Neural progenitor cell (in vitro differentiated cells): Measurements from ENCODE around the gene KLHL3. TPM values are rescaled to one million over a fixed set of nuclear protein-coding genes. Genes with fewer than 3 reads are reported as not detected.

Source experiments
- DNase-seq: peaks from one replicate; pipeline ENCODE4 v3.0.0-alpha.2; 2016; ENCODE audit warnings: low spot score
- H2AFZ ChIP-seq: fragments of 200-600 bp; sonication (generic); replicated peaks from 2 replicates; pipeline ENCODE4 v1.6.1; 2016; ENCODE audit warnings: antibody characterized with exemption
- H3F3A ChIP-seq: fragments of 200-600 bp; sonication (generic); 2 replicates; pipeline ENCODE4 v1.6.1; 2016; ENCODE audit warnings: antibody characterized with exemption, low read depth
- H3K27ac ChIP-seq: fragments of 200-600 bp; sonication (generic); 2 replicates; pipeline ENCODE4 v1.5.1; 2016; ENCODE audit warnings: mild to moderate bottlenecking
- H3K27me3 ChIP-seq: fragments of 200-600 bp; sonication (generic); 2 replicates; pipeline ENCODE4 v1.6.1; 2016; ENCODE audit warnings: mild to moderate bottlenecking, moderate library complexity
- H3K36me3 ChIP-seq: fragments of 200-600 bp; sonication (generic); 2 replicates; pipeline ENCODE4 v1.5.1; 2016
- H3K4me1 ChIP-seq: fragments of 200-600 bp; sonication (generic); 2 replicates; pipeline ENCODE4 v1.6.1; 2016; ENCODE audit warnings: mixed run types
- H3K4me2 ChIP-seq: fragments of 200-600 bp; sonication (generic); 2 replicates; pipeline ENCODE4 v1.6.1; 2016
- H3K4me3 ChIP-seq: fragments of 200-600 bp; sonication (generic); 2 replicates; pipeline ENCODE4 v1.5.1; 2016
- H3K79me2 ChIP-seq: fragments of 200-600 bp; sonication (generic); 2 replicates; pipeline ENCODE4 v1.6.1; 2016; ENCODE audit warnings: low read depth
- H3K9ac ChIP-seq: fragments of 200-600 bp; sonication (generic); 2 replicates; pipeline ENCODE4 v1.6.1; 2016
- H3K9me3 ChIP-seq: fragments of 200-600 bp; sonication (generic); 2 replicates; pipeline ENCODE4 v1.5.1; 2016; ENCODE audit warnings: low read depth
- H4K20me1 ChIP-seq: fragments of 200-600 bp; sonication (generic); 2 replicates; pipeline ENCODE4 v1.6.1; 2016; ENCODE audit warnings: low read depth
- H3K27ac Mint-ChIP-seq: 3 replicates; pipeline ENCODE4 v1.8.0; 2021; ENCODE audit warnings: mixed read lengths
- H3K27me3 Mint-ChIP-seq: 2 replicates; pipeline ENCODE4 v1.8.0; 2022; ENCODE audit warnings: low read depth, mild to moderate bottlenecking, inconsistent platforms, moderate library complexity, mixed read lengths; ENCODE audit not compliant: insufficient read depth
- H3K36me3 Mint-ChIP-seq: 3 replicates; pipeline ENCODE4 v1.8.0; 2021; ENCODE audit warnings: mixed read lengths
- H3K4me1 Mint-ChIP-seq: 3 replicates; pipeline ENCODE4 v1.8.0; 2021; ENCODE audit warnings: mixed read lengths
- H3K4me3 Mint-ChIP-seq: 3 replicates; pipeline ENCODE4 v1.8.0; 2021; ENCODE audit warnings: mild to moderate bottlenecking, moderate library complexity, mixed read lengths
- H3K9me3 Mint-ChIP-seq: 3 replicates; pipeline ENCODE4 v1.8.0; 2020; ENCODE audit warnings: mixed read lengths
- EZH2 ChIP-seq: fragments of 200-600 bp; sonication (generic); IDR thresholded peaks from 2 replicates; pipeline ENCODE4 v1.6.1; 2017; ENCODE audit warnings: antibody characterized with exemption, mild to moderate bottlenecking, moderate library complexity
- EZH2phosphoT487 ChIP-seq: fragments of 200-600 bp; sonication (generic); IDR thresholded peaks from 2 replicates; pipeline ENCODE4 v1.6.1; 2017; ENCODE audit warnings: antibody characterized with exemption
- total RNA-seq: library from RNA; depleted of rRNA; stranded (reverse); fragments of >200 nt; gene quantifications from 2 replicates; pipeline ENCODE4 v1.2.3, GENCODE V29; 2015; ENCODE audit warnings: low replicate concordance
- TF ChIP-seq, protein P1 (sequence below): fragments of 200-600 bp; sonication (generic); IDR thresholded peaks from 2 replicates; pipeline ENCODE4 v1.5.1; 2017; ENCODE audit warnings: antibody characterized with exemption, mild to moderate bottlenecking

KLHL3 gene
- total RNA-seq, 1 donor from 2014 or later = 26.8 TPM

DNA sequence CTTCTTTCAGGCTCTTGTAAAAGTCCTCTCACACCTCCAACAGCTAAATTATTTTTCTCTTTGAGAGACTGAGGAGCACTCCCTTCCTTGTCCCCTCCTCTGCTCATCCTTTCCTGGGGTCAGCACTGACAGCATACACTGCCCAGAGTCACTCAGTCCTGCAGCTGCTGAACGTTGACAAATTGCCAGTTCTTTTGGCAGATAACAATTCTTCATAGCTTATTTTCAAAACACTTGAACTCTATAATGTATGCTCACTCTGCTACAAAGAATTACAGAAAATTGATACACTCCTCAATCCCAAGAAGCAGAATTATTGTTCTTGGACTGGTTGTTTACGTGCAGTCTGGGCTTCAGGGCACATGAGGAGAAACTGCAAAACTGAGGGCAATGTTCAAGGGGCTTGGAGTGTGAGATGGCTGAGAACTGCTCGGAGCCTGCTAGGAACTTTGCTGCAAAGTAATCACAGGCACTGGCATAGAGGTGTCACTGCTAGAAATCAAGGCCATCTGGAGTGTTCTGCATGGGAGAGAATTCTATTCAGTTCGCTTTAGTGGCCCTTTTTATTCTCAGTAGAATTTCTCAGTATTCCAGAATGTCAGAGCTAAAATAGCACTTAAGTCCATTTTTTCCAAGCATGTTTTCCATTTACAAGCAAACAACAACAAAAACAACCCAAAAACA, 140.4 kb downstream of the KLHL3 start:
- Mint-ChIP-seq H3K9me3 (no peaks in the 10 kb centered on the region), H3K27me3 (peaks cover 5% of the 10 kb centered on the region), H3K4me1 (no peaks in the 10 kb centered on the region), H3K27ac (no peak overlapping the region), H3K36me3 (no peaks in the 10 kb centered on the region), H3K4me3 (no peak overlapping the region)
- Histone ChIP-seq H2AFZ (no peak overlapping the region), H3K9me3 (no peaks in the 10 kb centered on the region), H4K20me1 (no peaks in the 10 kb centered on the region), H3K4me1 (no peaks in the 10 kb centered on the region), H3K27me3 (peaks cover 23% of the 10 kb centered on the region), H3K4me2 (no peak overlapping the region), H3K4me3 (no peak overlapping the region), H3K9ac (no peak overlapping the region), H3K27ac (no peak overlapping the region), H3K79me2 (no peaks in the 10 kb centered on the region), H3F3A (no peaks in the 10 kb centered on the region), H3K36me3 (no peaks in the 10 kb centered on the region)
- DNase-seq = no peak
- TF ChIP-seq, protein P1, sequence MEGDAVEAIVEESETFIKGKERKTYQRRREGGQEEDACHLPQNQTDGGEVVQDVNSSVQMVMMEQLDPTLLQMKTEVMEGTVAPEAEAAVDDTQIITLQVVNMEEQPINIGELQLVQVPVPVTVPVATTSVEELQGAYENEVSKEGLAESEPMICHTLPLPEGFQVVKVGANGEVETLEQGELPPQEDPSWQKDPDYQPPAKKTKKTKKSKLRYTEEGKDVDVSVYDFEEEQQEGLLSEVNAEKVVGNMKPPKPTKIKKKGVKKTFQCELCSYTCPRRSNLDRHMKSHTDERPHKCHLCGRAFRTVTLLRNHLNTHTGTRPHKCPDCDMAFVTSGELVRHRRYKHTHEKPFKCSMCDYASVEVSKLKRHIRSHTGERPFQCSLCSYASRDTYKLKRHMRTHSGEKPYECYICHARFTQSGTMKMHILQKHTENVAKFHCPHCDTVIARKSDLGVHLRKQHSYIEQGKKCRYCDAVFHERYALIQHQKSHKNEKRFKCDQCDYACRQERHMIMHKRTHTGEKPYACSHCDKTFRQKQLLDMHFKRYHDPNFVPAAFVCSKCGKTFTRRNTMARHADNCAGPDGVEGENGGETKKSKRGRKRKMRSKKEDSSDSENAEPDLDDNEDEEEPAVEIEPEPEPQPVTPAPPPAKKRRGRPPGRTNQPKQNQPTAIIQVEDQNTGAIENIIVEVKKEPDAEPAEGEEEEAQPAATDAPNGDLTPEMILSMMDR = no peak
- TF ChIP-seq EZH2 (no peak), EZH2phosphoT487 (no peak)

- peak; percentile 21 for DNase-seq
- no peak overlapping the region for H3K9ac ChIP-seq
- peaks cover 5% of the 10 kb centered on the region for H3K27me3 Mint-ChIP-seq
- H4K20me1 ChIP-seq = no peaks in the 10 kb centered on the region
- H3K4me1 ChIP-seq = no peaks in the 10 kb centered on the region
- H3K9me3 ChIP-seq = no peaks in the 10 kb centered on the region
- H3K36me3 ChIP-seq = no peaks in the 10 kb centered on the region
- no peaks in the 10 kb centered on the region for H3K36me3 Mint-ChIP-seq
- TF ChIP-seq EZH2 (no peak), EZH2phosphoT487 (no peak)
- TF ChIP-seq, protein P1 = no peak
- H3K4me1 Mint-ChIP-seq = no peaks in the 10 kb centered on the region
- H3K4me3 ChIP-seq = no peak overlapping the region
- no peak overlapping the region for H3K27ac Mint-ChIP-seq
- H3K79me2 ChIP-seq = no peaks in the 10 kb centered on the region
- H3K4me2 ChIP-seq = no peak overlapping the region
- H2AFZ ChIP-seq = no peak overlapping the region
- no peak overlapping the region for H3K27ac ChIP-seq
- no peak overlapping the region for H3K4me3 Mint-ChIP-seq
- no peaks in the 10 kb centered on the region for H3K9me3 Mint-ChIP-seq
- peaks cover 23% of the 10 kb centered on the region for H3K27me3 ChIP-seq
- H3F3A ChIP-seq = no peaks in the 10 kb centered on the region
Measured at GRCh38 chr5:137594717-137595116, 141.2 kb downstream of the KLHL3 start.

GRCh38 chr5:137592317-137592716, 143.6 kb downstream of the KLHL3 start:
- Histone ChIP-seq H4K20me1 (no peaks in the 10 kb centered on the region), H2AFZ (no peak overlapping the region), H3K79me2 (no peaks in the 10 kb centered on the region), H3K27ac (no peak overlapping the region), H3K4me1 (no peaks in the 10 kb centered on the region), H3K9ac (no peak overlapping the region), H3K4me3 (no peak overlapping the region), H3F3A (no peaks in the 10 kb centered on the region), H3K9me3 (no peaks in the 10 kb centered on the region), H3K36me3 (no peaks in the 10 kb centered on the region), H3K4me2 (no peak overlapping the region), H3K27me3 (peaks cover 23% of the 10 kb centered on the region)
- H3K27ac Mint-ChIP-seq = no peak overlapping the region
- no peak for DNase-seq
- H3K27me3 Mint-ChIP-seq = peaks cover 1% of the 10 kb centered on the region
- TF ChIP-seq, protein P1 = no peak
- no peak for TF ChIP-seq EZH2
- TF ChIP-seq EZH2phosphoT487 = no peak
- peaks cover 6% of the 10 kb centered on the region for H3K4me1 Mint-ChIP-seq
- H3K9me3 Mint-ChIP-seq = no peaks in the 10 kb centered on the region
- H3K36me3 Mint-ChIP-seq = no peaks in the 10 kb centered on the region
- H3K4me3 Mint-ChIP-seq = no peak overlapping the region
